IPS-20b (cell line): Measurements from ENCODE around the gene KERA.

Experiments
- H3K27ac ChIP-seq: one replicate; pipeline ENCODE4 v1.5.1; 2013; ENCODE audit warnings: low read length
- H3K27me3 ChIP-seq: 2 replicates; pipeline ENCODE4 v1.6.1; 2013; ENCODE audit warnings: mild to moderate bottlenecking, low read length, inconsistent platforms; ENCODE audit not compliant: insufficient read depth
- H3K36me3 ChIP-seq: 2 replicates; pipeline ENCODE4 v1.6.1; 2013; ENCODE audit warnings: low read depth, mild to moderate bottlenecking, inconsistent platforms, low read length, moderate library complexity; ENCODE audit not compliant: insufficient read depth
- H3K4me1 ChIP-seq: 2 replicates; pipeline ENCODE4 v1.6.1; 2013; ENCODE audit warnings: mild to moderate bottlenecking, control low read depth, inconsistent platforms, low read length, moderate library complexity; ENCODE audit not compliant: insufficient read depth
- H3K4me3 ChIP-seq: 2 replicates; pipeline ENCODE4 v1.5.1; 2013; ENCODE audit warnings: mild to moderate bottlenecking, low read length, inconsistent platforms
- H3K9ac ChIP-seq: 2 replicates; pipeline ENCODE4 v1.6.1; 2013; ENCODE audit warnings: low read depth, mild to moderate bottlenecking, inconsistent platforms, low read length, moderate library complexity
- H3K9me3 ChIP-seq: 2 replicates; pipeline ENCODE4 v1.6.1; 2013; ENCODE audit warnings: mild to moderate bottlenecking, low read depth, low read length, inconsistent platforms; ENCODE audit not compliant: insufficient read depth

The KERA gene

GRCh38 chr12:91072931-91073330, 15.1 kb upstream of the KERA start:
- H3K4me1 ChIP-seq = no peaks in the 10 kb centered on the region
- no peaks in the 10 kb centered on the region for H3K36me3 ChIP-seq
- H3K9me3 ChIP-seq = no peaks in the 10 kb centered on the region
- no peak overlapping the region for H3K4me3 ChIP-seq
- H3K27ac ChIP-seq = no peak overlapping the region
- H3K9ac ChIP-seq = no peak overlapping the region
- no peaks in the 10 kb centered on the region for H3K27me3 ChIP-seq

- Histone ChIP-seq H3K27ac (no peak overlapping the region), H3K36me3 (no peaks in the 10 kb centered on the region), H3K27me3 (no peaks in the 10 kb centered on the region), H3K4me3 (no peak overlapping the region), H3K9me3 (no peaks in the 10 kb centered on the region), H3K9ac (no peak overlapping the region), H3K4me1 (no peaks in the 10 kb centered on the region)
Observed at GRCh38 chr12:91070936-91071335, 13.1 kb upstream of the KERA start.

- H3K9me3 ChIP-seq = no peaks in the 10 kb centered on the region
- no peaks in the 10 kb centered on the region for H3K4me1 ChIP-seq
- no peak overlapping the region for H3K9ac ChIP-seq
- H3K4me3 ChIP-seq = no peak overlapping the region
- no peaks in the 10 kb centered on the region for H3K36me3 ChIP-seq
- H3K27ac ChIP-seq = no peak overlapping the region
- no peaks in the 10 kb centered on the region for H3K27me3 ChIP-seq
Observed at GRCh38 chr12:91065396-91065795, 7.6 kb upstream of the KERA start.

- no peaks in the 10 kb centered on the region for H3K4me1 ChIP-seq
- H3K27me3 ChIP-seq = no peaks in the 10 kb centered on the region
- H3K36me3 ChIP-seq = no peaks in the 10 kb centered on the region
- no peaks in the 10 kb centered on the region for H3K9me3 ChIP-seq
- no peak overlapping the region for H3K27ac ChIP-seq
- H3K4me3 ChIP-seq = no peak overlapping the region
- no peak overlapping the region for H3K9ac ChIP-seq
Observed at GRCh38 chr12:91064640-91065039, 6.8 kb upstream of the KERA start.

GRCh38 chr12:91061091-91061490, 3.3 kb upstream of the KERA start:
- H3K4me1 ChIP-seq = no peaks in the 10 kb centered on the region
- no peak overlapping the region for H3K4me3 ChIP-seq
- no peak overlapping the region for H3K9ac ChIP-seq
- no peak overlapping the region for H3K27ac ChIP-seq
- no peaks in the 10 kb centered on the region for H3K36me3 ChIP-seq
- no peaks in the 10 kb centered on the region for H3K9me3 ChIP-seq
- no peaks in the 10 kb centered on the region for H3K27me3 ChIP-seq

- H3K9ac ChIP-seq = no peak overlapping the region
- H3K4me3 ChIP-seq = no peak overlapping the region
- no peaks in the 10 kb centered on the region for H3K36me3 ChIP-seq
- H3K4me1 ChIP-seq = no peaks in the 10 kb centered on the region
- no peaks in the 10 kb centered on the region for H3K27me3 ChIP-seq
- no peaks in the 10 kb centered on the region for H3K9me3 ChIP-seq
- H3K27ac ChIP-seq = no peak overlapping the region
Observed at GRCh38 chr12:91059211-91059610, 1.4 kb upstream of the KERA start.

GRCh38 chr12:91058786-91059185, 962 bp upstream of the KERA start:
- H3K36me3 ChIP-seq = no peaks in the 10 kb centered on the region

GRCh38 chr12:91056488-91056887, 1.3 kb downstream of the KERA start:
- Histone ChIP-seq H3K9ac (no peak overlapping the region), H3K27me3 (no peaks in the 10 kb centered on the region), H3K4me1 (no peaks in the 10 kb centered on the region), H3K4me3 (no peak overlapping the region), H3K27ac (no peak overlapping the region), H3K9me3 (no peaks in the 10 kb centered on the region), H3K36me3 (no peaks in the 10 kb centered on the region)

More at GRCh38 chr12:91058786-91059185, 962 bp upstream of the KERA start:
- Histone ChIP-seq H3K4me1 (no peaks in the 10 kb centered on the region), H3K27ac (no peak overlapping the region), H3K27me3 (no peaks in the 10 kb centered on the region), H3K9ac (no peak overlapping the region), H3K4me3 (no peak overlapping the region), H3K9me3 (no peaks in the 10 kb centered on the region)

- no peaks in the 10 kb centered on the region for H3K9me3 ChIP-seq
- H3K4me1 ChIP-seq = no peaks in the 10 kb centered on the region
- no peaks in the 10 kb centered on the region for H3K36me3 ChIP-seq
- H3K27ac ChIP-seq = no peak overlapping the region
- H3K27me3 ChIP-seq = no peaks in the 10 kb centered on the region
- no peak overlapping the region for H3K4me3 ChIP-seq
- no peak overlapping the region for H3K9ac ChIP-seq
Observed at GRCh38 chr12:91055976-91056375, 1.8 kb downstream of the KERA start.

- H3K4me3 ChIP-seq = no peak overlapping the region
- no peaks in the 10 kb centered on the region for H3K9me3 ChIP-seq
- no peaks in the 10 kb centered on the region for H3K27me3 ChIP-seq
- no peak overlapping the region for H3K9ac ChIP-seq
- no peaks in the 10 kb centered on the region for H3K4me1 ChIP-seq
- no peaks in the 10 kb centered on the region for H3K36me3 ChIP-seq
- H3K27ac ChIP-seq = no peak overlapping the region
Observed at GRCh38 chr12:91053951-91054715, 3.7 kb downstream of the KERA start.

GRCh38 chr12:91052026-91052425, 5.8 kb downstream of the KERA start:
- no peak overlapping the region for H3K4me3 ChIP-seq
- H3K4me1 ChIP-seq = no peaks in the 10 kb centered on the region
- H3K27me3 ChIP-seq = no peaks in the 10 kb centered on the region
- H3K9me3 ChIP-seq = no peaks in the 10 kb centered on the region
- H3K36me3 ChIP-seq = no peaks in the 10 kb centered on the region
- no peak overlapping the region for H3K9ac ChIP-seq
- H3K27ac ChIP-seq = no peak overlapping the region

GRCh38 chr12:91044586-91044985, 13.2 kb downstream of the KERA start:
- no peaks in the 10 kb centered on the region for H3K36me3 ChIP-seq
- no peaks in the 10 kb centered on the region for H3K4me1 ChIP-seq
- H3K27me3 ChIP-seq = no peaks in the 10 kb centered on the region
- H3K9me3 ChIP-seq = no peaks in the 10 kb centered on the region
- no peak overlapping the region for H3K9ac ChIP-seq
- H3K27ac ChIP-seq = no peak overlapping the region
- no peak overlapping the region for H3K4me3 ChIP-seq
